HepG2 (cell line): ENCODE data around the gene INAFM2. TPM values are rescaled to one million over a fixed set of nuclear protein-coding genes. Genes with fewer than 3 reads are reported as not detected.

Experiments
- AFF4 ChIP-seq: sonication (generic); formaldehyde crosslinking; IDR thresholded peaks from 2 replicates; pipeline ENCODE4 v1.4.0; 2020; ENCODE audit warnings: missing genetic modification reagents
- BRD4 ChIP-seq: sonication (generic); formaldehyde crosslinking; IDR thresholded peaks from 2 replicates; pipeline ENCODE4 v1.4.0; 2020; ENCODE audit warnings: missing genetic modification reagents
- CBFB ChIP-seq: sonication (generic); formaldehyde crosslinking; IDR thresholded peaks from 2 replicates; pipeline ENCODE4 v1.4.0; 2020; ENCODE audit warnings: missing genetic modification reagents
- CREBL2 ChIP-seq: sonication (generic); formaldehyde crosslinking; IDR thresholded peaks from 2 replicates; pipeline ENCODE4 v1.8.1; 2023; ENCODE audit warnings: missing genetic modification reagents, mild to moderate bottlenecking, borderline replicate concordance
- ELF3 ChIP-seq: IDR thresholded peaks from 2 replicates; pipeline ENCODE4 v1.6.1; 2016; ENCODE audit warnings: missing genetic modification reagents, missing compliant biosample characterization
- GATA4 ChIP-seq: sonication (generic); IDR thresholded peaks from 2 replicates; pipeline ENCODE4 v1.6.1; 2016; ENCODE audit warnings: antibody characterized with exemption, low read depth, borderline replicate concordance
- HIVEP1 ChIP-seq: sonication (generic); formaldehyde crosslinking; IDR thresholded peaks from 2 replicates; pipeline ENCODE4 v1.4.0; 2020; ENCODE audit warnings: mild to moderate bottlenecking, missing genetic modification reagents
- HMG20B ChIP-seq: conservative IDR thresholded peaks from 2 replicates; pipeline ENCODE4 v1.6.1; 2016; ENCODE audit warnings: missing genetic modification reagents, missing compliant biosample characterization
- KAT8 ChIP-seq: IDR thresholded peaks from 2 replicates; pipeline ENCODE4 v1.6.1; 2016; ENCODE audit warnings: missing genetic modification reagents, missing compliant biosample characterization
- MIER3 ChIP-seq: IDR thresholded peaks from 2 replicates; pipeline ENCODE4 v1.6.1; 2016; ENCODE audit warnings: missing compliant biosample characterization, borderline replicate concordance
- MXI1 ChIP-seq: IDR thresholded peaks from 3 replicates; pipeline ENCODE4 v1.6.1; 2012; ENCODE audit warnings: low read depth, low read length, inconsistent platforms, borderline replicate concordance
- NR2F6 ChIP-seq, 2 experiments: IDR thresholded peaks; 2 replicates each; pipeline ENCODE4 v1.6.1; 2016; ENCODE audit warnings: antibody characterized with exemption in 1 of 2, mild to moderate bottlenecking in 1 of 2
- PLSCR1 ChIP-seq: sonication (generic); formaldehyde crosslinking; IDR thresholded peaks from 2 replicates; pipeline ENCODE4 v1.5.0; 2020; ENCODE audit warnings: missing genetic modification reagents, mild to moderate bottlenecking, borderline replicate concordance
- PRDM4 ChIP-seq: sonication (generic); formaldehyde crosslinking; IDR thresholded peaks from 2 replicates; pipeline ENCODE4 v1.9.0; 2021; ENCODE audit warnings: missing genetic modification reagents, borderline replicate concordance
- TEF ChIP-seq: sonication (generic); formaldehyde crosslinking; IDR thresholded peaks from 2 replicates; pipeline ENCODE4 v1.5.0; 2020; ENCODE audit warnings: missing genetic modification reagents
- XBP1 ChIP-seq: sonication (generic); formaldehyde crosslinking; IDR thresholded peaks from 2 replicates; pipeline ENCODE4 v1.5.0; 2020; ENCODE audit warnings: missing genetic modification reagents
- ZFP37 ChIP-seq: sonication (generic); formaldehyde crosslinking; IDR thresholded peaks from 2 replicates; pipeline ENCODE4 v1.4.0; 2020; ENCODE audit warnings: missing genetic modification reagents, borderline replicate concordance
- ZNF17 ChIP-seq: sonication (generic); formaldehyde crosslinking; IDR thresholded peaks from 2 replicates; pipeline ENCODE4 v1.5.0; 2020; ENCODE audit warnings: mild to moderate bottlenecking, missing genetic modification reagents
- ZNF672 ChIP-seq: sonication (generic); formaldehyde crosslinking; IDR thresholded peaks from 2 replicates; pipeline ENCODE4 v1.8.1; 2022; ENCODE audit warnings: missing genetic modification reagents
- ZNF784 ChIP-seq: sonication (generic); formaldehyde crosslinking; IDR thresholded peaks from 2 replicates; pipeline ENCODE4 v1.5.1; 2020; ENCODE audit warnings: missing genetic modification reagents, mild to moderate bottlenecking, borderline replicate concordance
- polyA plus RNA-seq, 8 experiments: library from polyadenylated mRNA; depleted of rRNA in 3 of 8; stranded (reverse) in 7 of 8; unstranded in 1 of 8; fragments of >200 nt; fragmentation: Illumina TruSeq in 4 of 8; extraction: Trizol in 4 of 8; gene quantifications; 2 replicates each; pipeline versions ENCODE4 v1.2.1 to v1.2.3, GENCODE V29; 2011 to 2016; ENCODE audit warnings: low read depth in 4 of 8, missing spikeins in 1 of 8, mixed read lengths in 1 of 8; ENCODE audit not compliant: insufficient read depth in 1 of 8
- total RNA-seq, 5 experiments: library from RNA; depleted of rRNA; stranded (reverse); fragments of >200 nt; fragmentation: Illumina TruSeq; extraction: Trizol; gene quantifications; 2 replicates each; pipeline ENCODE4 v1.2.3, GENCODE V29; 2016; ENCODE audit warnings: low read depth in 1 of 5

Gene INAFM2
- total and polyA plus RNA-seq, 2 of the 13 experiments (the other 11 are each of a cell fraction or from before 2014, with no cell fraction given) = 5.5 to 6.5 TPM

GRCh38 chr15:40357723-40358470 is 34.4 kb downstream of the INAFM2 start, which contains the start of gene DISP2 (continued):
- TF ChIP-seq MXI1 (peak; percentile 94), CREBL2 (CRISPR knock-in tag) (no peak), PLSCR1 (CRISPR knock-in tag) (no peak), HMG20B (CRISPR knock-in tag) (no peak), BRD4 (CRISPR knock-in tag) (0 out of 2 replicates have a peak, but pooled peaks have one; percentile 33), NR2F6 (IDR thresholded peaks at IDR 0.05) (no peak), NR2F6 (CRISPR knock-in tag; IDR thresholded peaks at IDR 0.05) (no peak), ZFP37 (CRISPR knock-in tag) (no peak), XBP1 (CRISPR knock-in tag) (no peak), HIVEP1 (CRISPR knock-in tag) (no peak), PRDM4 (CRISPR knock-in tag) (no peak), AFF4 (CRISPR knock-in tag) (no peak), KAT8 (peak; percentile 30; the same call in 1 of the 2 replicates), MIER3 (no peak), TEF (CRISPR knock-in tag) (0 out of 2 replicates have a peak, but pooled peaks have one; percentile 20), GATA4 (no peak), CBFB (CRISPR knock-in tag) (no peak; the same call in 1 of the 2 replicates), ZNF672 (CRISPR knock-in tag) (no peak), ELF3 (CRISPR knock-in tag) (no peak; the same call in 1 of the 2 replicates), ZNF784 (CRISPR knock-in tag) (no peak), ZNF17 (CRISPR knock-in tag) (no peak)
